Progenitor cell of endocrine pancreas (in vitro differentiated cells): ENCODE data around the gene PTPRM. TPM values are rescaled to one million over a fixed set of nuclear protein-coding genes. Genes with fewer than 3 reads are reported as not detected.

Experiments
- DNase-seq: peaks from one replicate; pipeline ENCODE4 v3.0.0; 2021; ENCODE audit warnings: low spot score; ENCODE audit not compliant: unreplicated experiment
- H3K27ac Mint-ChIP-seq: 2 replicates; pipeline ENCODE4 v1.8.0; 2021; ENCODE audit warnings: mild to moderate bottlenecking, moderate library complexity, mixed read lengths
- H3K27me3 Mint-ChIP-seq: 2 replicates; pipeline ENCODE4 v1.8.0; 2021; ENCODE audit warnings: mixed read lengths
- H3K36me3 Mint-ChIP-seq: 2 replicates; pipeline ENCODE4 v1.8.0; 2022; ENCODE audit warnings: mixed read lengths; ENCODE audit not compliant: insufficient read depth
- H3K4me1 Mint-ChIP-seq: 2 replicates; pipeline ENCODE4 v1.8.0; 2021; ENCODE audit warnings: low read depth, mixed read lengths
- H3K4me3 Mint-ChIP-seq: 2 replicates; pipeline ENCODE4 v1.8.0; 2021; ENCODE audit warnings: low read depth, mild to moderate bottlenecking, moderate library complexity, mixed read lengths
- H3K9me3 Mint-ChIP-seq: 2 replicates; pipeline ENCODE4 v1.8.0; 2021; ENCODE audit warnings: low read depth, mixed read lengths
- CTCF ChIP-seq: fragments of 200-600 bp; sonication (generic); IDR thresholded peaks from one replicate; pipeline ENCODE4 v1.5.0; 2021; ENCODE audit warnings: antibody characterized with exemption, mild to moderate bottlenecking; ENCODE audit not compliant: unreplicated experiment
- total RNA-seq: library from RNA; stranded (reverse); gene quantifications from 2 replicates; pipeline ENCODE4 v1.2.1, GENCODE V29; 2021

Gene PTPRM
- total RNA-seq, 1 donor from 2014 or later, result 23.2 TPM

DNA sequence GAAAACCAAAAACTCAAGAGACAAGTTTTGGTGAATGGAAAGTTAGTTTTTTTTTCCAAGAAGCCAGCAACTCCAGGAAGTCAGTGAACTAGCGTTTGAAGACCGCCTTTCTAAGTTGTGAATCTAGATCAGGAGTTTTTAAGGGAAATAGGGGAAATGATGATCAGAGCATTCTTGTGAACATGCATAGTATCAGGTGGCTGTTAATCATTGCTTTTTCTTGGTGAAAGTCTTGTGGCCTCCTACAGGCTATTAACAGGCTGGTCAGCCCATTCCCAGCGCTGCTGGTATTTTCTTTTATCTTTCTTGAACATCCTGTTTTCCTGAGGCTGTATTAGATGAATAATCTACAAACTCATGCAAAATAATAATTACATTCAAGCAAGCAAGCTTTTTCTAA lies 155.8 kb downstream of the PTPRM start:
- H3K4me1 Mint-ChIP-seq, result peaks cover 1% of the 10 kb centered on the region
- no peak for DNase-seq
- H3K4me3 Mint-ChIP-seq, result no peak overlapping the region
- H3K27ac Mint-ChIP-seq, result no peak overlapping the region
- TF ChIP-seq CTCF, result peak; percentile 8
- H3K27me3 Mint-ChIP-seq, result no peaks in the 10 kb centered on the region
- H3K36me3 Mint-ChIP-seq, result no peaks in the 10 kb centered on the region
- H3K9me3 Mint-ChIP-seq, result no peaks in the 10 kb centered on the region

GRCh38 chr18:7723558-7723957 lies 156.4 kb downstream of the PTPRM start:
- DNase-seq, result no peak
- no peak for TF ChIP-seq CTCF
- Mint-ChIP-seq H3K4me3 (no peak overlapping the region), H3K27me3 (no peaks in the 10 kb centered on the region), H3K27ac (no peak overlapping the region), H3K9me3 (no peaks in the 10 kb centered on the region), H3K36me3 (no peaks in the 10 kb centered on the region), H3K4me1 (peaks cover 1% of the 10 kb centered on the region)

DNA sequence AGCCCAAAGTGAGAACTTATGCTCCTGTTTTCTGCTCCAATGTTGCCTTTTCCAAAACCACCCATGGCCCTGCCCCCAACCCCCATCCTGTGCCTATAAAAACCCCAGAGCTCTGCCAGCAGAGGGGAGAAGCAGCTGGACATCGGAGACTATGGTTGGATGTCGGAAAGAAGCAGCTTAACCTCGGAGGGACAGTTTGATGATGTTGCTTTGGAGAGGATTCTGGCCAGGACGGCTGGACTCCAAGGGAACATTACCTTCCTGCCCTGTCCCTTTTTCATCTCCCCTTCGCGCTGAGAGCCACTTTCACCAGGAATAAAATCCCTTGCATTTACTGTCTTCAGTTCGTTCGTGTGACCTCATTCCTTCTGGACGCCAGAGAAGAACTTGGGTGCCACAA lies 158.4 kb downstream of the PTPRM start:
- no peaks in the 10 kb centered on the region for H3K27me3 Mint-ChIP-seq
- no peaks in the 10 kb centered on the region for H3K9me3 Mint-ChIP-seq
- no peak for DNase-seq
- H3K27ac Mint-ChIP-seq, result no peak overlapping the region
- no peaks in the 10 kb centered on the region for H3K36me3 Mint-ChIP-seq
- no peak for TF ChIP-seq CTCF
- no peak overlapping the region for H3K4me3 Mint-ChIP-seq
- peaks cover 9% of the 10 kb centered on the region for H3K4me1 Mint-ChIP-seq

- no peak for TF ChIP-seq CTCF
- Mint-ChIP-seq H3K27ac (no peak overlapping the region), H3K4me3 (no peak overlapping the region), H3K9me3 (no peaks in the 10 kb centered on the region), H3K27me3 (no peaks in the 10 kb centered on the region), H3K36me3 (no peaks in the 10 kb centered on the region), H3K4me1 (peaks cover 13% of the 10 kb centered on the region)
- no peak for DNase-seq
Measured at GRCh38 chr18:7725897-7726296, 158.8 kb downstream of the PTPRM start.

DNA sequence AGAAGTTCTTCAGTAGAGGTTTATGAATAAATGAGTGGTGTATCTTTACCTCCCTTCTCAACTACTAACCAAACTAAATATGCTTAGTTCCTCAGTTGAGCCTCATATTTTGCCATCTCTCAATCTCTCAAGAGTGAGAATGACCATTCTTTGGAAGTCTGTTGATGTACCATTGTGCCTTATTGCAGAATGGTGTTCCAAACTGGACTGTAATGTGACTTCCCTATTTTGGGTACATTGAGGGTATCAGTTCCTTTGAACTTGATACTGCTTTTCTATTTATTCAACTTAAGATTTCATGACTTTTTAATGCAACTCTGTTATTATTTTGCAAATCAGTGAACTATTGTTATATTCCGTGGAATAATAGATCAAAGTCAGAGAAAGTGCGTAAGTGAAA lies 159.4 kb downstream of the PTPRM start:
- DNase-seq, result no peak
- no peaks in the 10 kb centered on the region for H3K36me3 Mint-ChIP-seq
- no peaks in the 10 kb centered on the region for H3K9me3 Mint-ChIP-seq
- H3K27me3 Mint-ChIP-seq, result no peaks in the 10 kb centered on the region
- H3K27ac Mint-ChIP-seq, result no peak overlapping the region
- H3K4me3 Mint-ChIP-seq, result no peak overlapping the region
- no peak for TF ChIP-seq CTCF
- H3K4me1 Mint-ChIP-seq, result peaks cover 14% of the 10 kb centered on the region
